D721Med (cell line): Measurements from ENCODE around the gene ITGA11.

Experiments used
- DNase-seq: peaks from one replicate; pipeline ENCODE4 v3.0.0; 2011; ENCODE audit warnings: low spot score; ENCODE audit not compliant: insufficient read length
- FAIRE-seq: peaks from 2 replicates; lab custom pipeline; 2011; peaks lifted over from hg19 to GRCh38; lab: Jason Lieb, UNC
- TF ChIP-seq, protein P1 (sequence below): IDR thresholded peaks from 2 replicates; pipeline ENCODE4 v1.5.1; 2012; ENCODE audit warnings: mild to moderate bottlenecking, control low read depth; ENCODE audit not compliant: insufficient read depth; ENCODE audit errors: missing control alignments

The ITGA11 gene

DNA sequence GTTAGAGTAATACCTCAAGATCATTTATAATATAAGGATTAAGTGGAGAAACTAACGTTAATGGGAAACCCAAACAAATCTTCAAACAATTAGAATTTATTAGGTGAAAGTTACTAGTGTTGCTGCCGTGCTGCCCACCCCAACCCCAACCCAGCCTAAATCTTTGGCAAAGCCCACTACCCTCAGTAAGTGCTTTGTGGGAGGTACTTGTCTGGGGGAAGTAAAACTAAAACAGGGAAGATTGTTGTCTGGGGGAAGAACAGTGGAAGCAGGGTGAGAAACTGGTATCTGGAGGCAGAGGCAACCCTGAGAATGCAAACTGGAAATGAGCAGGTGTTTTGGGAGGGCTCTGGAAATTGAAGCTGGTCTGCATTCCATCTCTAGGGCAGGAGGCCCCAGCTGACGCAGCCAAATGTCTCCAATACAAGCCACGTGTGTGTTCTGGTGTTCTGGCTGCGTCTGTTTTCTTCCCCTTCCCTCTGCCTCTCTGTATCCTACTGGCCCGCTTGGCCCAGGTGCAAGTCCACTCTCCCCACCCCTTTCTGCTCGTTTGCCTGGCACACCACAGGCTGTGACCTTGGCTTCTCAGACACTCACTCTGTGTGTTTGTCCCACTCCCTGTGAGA lies 121.7 kb downstream of the ITGA11 start:
- DNase-seq, result no peak
- FAIRE-seq, result no peak
- TF ChIP-seq, protein P1, sequence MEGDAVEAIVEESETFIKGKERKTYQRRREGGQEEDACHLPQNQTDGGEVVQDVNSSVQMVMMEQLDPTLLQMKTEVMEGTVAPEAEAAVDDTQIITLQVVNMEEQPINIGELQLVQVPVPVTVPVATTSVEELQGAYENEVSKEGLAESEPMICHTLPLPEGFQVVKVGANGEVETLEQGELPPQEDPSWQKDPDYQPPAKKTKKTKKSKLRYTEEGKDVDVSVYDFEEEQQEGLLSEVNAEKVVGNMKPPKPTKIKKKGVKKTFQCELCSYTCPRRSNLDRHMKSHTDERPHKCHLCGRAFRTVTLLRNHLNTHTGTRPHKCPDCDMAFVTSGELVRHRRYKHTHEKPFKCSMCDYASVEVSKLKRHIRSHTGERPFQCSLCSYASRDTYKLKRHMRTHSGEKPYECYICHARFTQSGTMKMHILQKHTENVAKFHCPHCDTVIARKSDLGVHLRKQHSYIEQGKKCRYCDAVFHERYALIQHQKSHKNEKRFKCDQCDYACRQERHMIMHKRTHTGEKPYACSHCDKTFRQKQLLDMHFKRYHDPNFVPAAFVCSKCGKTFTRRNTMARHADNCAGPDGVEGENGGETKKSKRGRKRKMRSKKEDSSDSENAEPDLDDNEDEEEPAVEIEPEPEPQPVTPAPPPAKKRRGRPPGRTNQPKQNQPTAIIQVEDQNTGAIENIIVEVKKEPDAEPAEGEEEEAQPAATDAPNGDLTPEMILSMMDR, result no peak

DNA sequence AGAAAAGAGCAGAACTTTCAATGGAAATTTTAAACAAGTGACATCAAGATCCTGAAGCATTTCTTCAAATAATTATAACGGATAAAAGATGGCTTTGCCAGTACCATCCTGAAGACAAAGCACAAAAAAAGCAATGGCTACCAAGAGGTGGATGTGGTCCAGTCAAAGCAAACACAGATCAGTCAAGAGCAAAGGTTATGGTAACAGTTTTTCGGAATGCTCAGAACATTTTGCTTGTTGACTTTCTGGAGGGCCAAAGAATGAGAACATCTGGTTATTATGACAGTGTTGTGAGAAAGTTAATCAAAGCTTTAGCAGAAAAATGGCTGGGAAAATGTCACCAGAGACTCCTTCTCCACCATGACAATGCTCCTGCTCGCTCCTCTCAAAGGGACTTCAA lies 122.9 kb downstream of the ITGA11 start:
- DNase-seq (no peak), FAIRE-seq (no peak)
- TF ChIP-seq, protein P1, result no peak

DNA sequence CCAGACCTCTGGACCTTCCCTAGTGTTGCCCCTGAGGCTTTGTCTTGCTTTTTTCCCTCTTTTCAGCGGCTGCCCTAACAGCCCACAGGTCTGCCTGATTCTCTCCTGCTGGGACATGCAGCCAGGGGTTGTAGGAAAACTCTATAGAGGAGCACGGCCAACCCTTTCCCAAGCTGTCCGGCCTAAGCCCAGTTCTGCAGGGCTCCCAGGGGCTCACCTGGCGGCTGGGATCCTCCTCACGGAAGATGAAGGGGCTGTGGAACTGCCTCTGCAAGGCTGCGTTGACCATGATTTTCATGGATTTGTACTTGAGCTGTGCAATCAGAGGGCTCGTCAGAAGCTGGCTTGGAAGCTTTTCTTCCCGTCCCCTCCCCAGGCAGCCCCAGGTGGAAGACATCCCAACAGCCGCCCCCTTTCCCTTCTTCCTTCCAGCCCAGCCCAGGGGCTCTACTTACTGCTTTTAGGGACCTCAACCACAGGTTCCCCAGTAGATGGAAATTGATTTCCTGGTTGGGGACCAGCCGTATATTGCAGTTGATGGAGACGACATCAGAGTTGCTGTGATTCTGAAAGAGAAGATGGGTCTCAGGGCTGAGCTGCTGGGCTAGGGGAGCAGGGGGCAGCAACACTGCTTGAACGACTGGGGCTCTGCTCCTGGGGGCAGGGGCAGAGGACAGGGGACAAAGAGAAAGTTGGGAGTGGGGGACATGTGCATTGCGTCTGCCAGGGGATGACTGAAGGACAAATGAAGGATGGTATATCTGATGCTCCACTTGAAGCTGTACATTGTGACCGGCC lies 124.6 kb downstream of the ITGA11 start:
- FAIRE-seq, result no peak
- no peak for DNase-seq
- TF ChIP-seq, protein P1, result no peak

DNA sequence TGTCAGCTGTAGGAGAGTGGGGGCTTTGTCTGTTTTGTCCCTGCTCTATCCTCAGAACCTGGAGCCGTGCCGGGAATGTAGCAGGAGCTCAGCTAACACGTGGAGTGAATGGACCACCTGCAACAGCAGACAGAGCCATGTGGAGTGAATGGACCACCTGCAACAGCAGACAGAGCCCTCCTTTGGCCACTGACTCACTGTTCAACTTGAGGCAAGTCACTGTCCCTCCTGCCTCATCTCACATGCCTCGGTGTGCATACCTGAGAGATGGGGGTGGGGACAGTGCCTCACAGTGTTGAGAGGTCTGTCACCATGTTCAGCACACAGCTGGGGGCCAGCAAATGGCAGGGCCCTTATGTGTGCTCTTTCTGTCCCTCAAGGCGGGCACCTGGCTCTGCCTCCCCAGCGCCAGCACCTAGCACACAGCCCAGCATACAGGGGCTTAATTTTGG lies 126.5 kb downstream of the ITGA11 start:
- TF ChIP-seq, protein P1, result no peak
- DNase-seq (no peak), FAIRE-seq (no peak)

DNA sequence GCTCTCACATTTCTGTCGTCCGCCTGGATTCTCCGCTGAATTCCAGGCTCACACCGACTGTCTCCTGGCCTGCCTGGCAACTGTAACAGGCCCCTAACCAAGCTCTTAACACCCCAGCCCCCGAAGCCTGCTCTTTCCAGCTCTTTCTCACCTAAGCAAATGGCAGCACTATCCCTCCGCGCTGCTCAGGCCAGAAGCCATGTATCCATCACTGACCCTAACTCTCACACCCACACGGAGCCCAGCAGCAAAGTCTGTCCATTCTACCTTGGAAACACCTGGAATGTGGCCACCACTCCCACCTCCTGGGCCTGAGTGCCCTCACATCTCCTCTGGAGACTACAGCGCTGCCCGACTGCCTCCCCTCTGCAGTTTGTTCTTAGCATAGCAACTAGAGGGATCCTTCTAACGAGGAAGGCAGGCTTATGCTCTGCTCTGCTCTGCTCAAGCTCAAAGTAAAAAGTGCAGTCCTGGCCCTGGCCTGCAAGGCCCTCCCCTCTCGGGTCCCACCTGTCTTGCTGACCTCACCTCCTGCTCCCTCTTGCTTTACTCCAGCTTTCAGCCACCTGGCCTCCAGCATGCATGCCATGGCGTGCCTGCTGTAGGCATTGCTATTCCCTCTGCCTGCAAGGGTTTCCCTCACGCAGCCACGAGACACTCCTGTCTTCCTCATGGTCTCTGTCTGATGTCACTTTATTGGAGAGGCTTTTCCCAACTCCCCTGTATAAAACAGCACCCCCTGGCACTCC lies 127.2 kb downstream of the ITGA11 start:
- TF ChIP-seq, protein P1, result no peak
- FAIRE-seq, result no peak
- no peak for DNase-seq

DNA sequence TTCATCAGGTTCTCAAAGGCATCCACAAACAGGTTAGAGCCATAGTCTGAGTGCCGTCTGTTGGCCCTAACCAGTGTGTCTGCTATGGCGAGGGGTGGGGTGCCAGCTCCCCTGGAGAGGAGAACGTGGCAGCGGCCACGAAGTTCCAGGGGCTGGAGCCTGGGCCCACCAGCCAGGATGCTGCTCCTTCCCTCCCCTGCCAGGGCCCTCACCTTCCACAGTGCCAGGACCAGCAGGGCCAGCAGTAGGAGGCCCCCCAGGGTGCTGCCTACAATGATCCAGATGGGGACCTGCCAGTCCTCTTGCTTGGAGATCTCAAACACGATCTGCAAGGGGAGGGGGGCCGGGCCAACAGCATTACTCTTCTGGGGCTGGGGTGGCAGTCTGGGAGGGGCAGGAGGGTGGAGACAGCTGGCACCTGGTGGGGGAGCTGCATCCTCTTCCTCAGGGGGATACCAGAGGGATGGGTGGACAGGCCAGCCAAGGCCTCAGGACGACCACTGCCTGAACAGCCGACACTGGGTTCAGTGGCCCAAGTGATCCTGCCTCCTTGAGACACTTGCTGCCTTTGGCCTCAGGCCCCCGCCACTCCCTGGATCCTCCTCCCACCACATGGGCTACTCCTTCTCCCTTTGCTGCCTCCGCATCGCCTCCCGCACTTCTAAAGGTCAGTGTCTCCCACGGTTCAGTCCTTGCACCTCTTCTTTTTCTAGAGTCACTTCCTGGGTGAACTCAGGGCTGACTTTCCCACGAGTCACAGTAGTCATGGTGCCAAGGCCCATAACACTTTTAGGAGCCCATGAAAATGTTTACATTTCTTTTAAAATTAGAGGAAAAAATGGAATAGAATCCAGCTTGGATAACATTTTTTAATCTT lies 128.2 kb downstream of the ITGA11 start:
- no peak for DNase-seq
- TF ChIP-seq, protein P1, result no peak
- FAIRE-seq, result no peak
